Activated CD8-positive, alpha-beta T cell treated with anti-CD3 and anti-CD28 coated beads, Interleukin-2, amount 10 ng/mL, durations not matched to agents 7 days and 5 days (primary cell): Measurements from ENCODE around the gene NCOA5. TPM values are rescaled to one million over a fixed set of nuclear protein-coding genes. Genes with fewer than 3 reads are reported as not detected.

Experiments used
- ATAC-seq: fragments of 150-1000 bp; cut with Tn5 transposase; one replicate; pipeline ENCODE4 v1.10.0; 2021; ENCODE audit warnings: moderate library complexity
- CTCF ChIA-PET: fragments of 350-600 bp; sonication (Branson Sonifier 250); formaldehyde crosslinking; loops from one replicate; lab custom pipeline; 2021; ENCODE audit warnings: antibody characterized with exemption; lab: Charles Lee
- POLR2A ChIA-PET: fragments of 350-600 bp; sonication (Branson Sonifier 250); formaldehyde crosslinking; loops from one replicate; lab custom pipeline; 2021; ENCODE audit warnings: antibody characterized with exemption; lab: Charles Lee
- DNase-seq: peaks from one replicate; pipeline ENCODE4 v3.0.0-alpha.2; 2020
- H3K27ac Mint-ChIP-seq: one replicate; pipeline ENCODE4 v1.8.0; 2021; ENCODE audit warnings: mild to moderate bottlenecking, mixed read lengths
- H3K27me3 Mint-ChIP-seq: one replicate; pipeline ENCODE4 v1.8.0; 2021; ENCODE audit warnings: low read depth, mixed read lengths
- H3K36me3 Mint-ChIP-seq: one replicate; pipeline ENCODE4 v1.8.0; 2021; ENCODE audit warnings: low read depth, mixed read lengths
- H3K4me1 Mint-ChIP-seq: one replicate; pipeline ENCODE4 v1.8.0; 2021; ENCODE audit warnings: low read depth, mixed read lengths
- H3K4me3 Mint-ChIP-seq: one replicate; pipeline ENCODE4 v1.8.0; 2021; ENCODE audit warnings: mild to moderate bottlenecking, mixed read lengths
- H3K9me3 Mint-ChIP-seq: one replicate; pipeline ENCODE4 v1.8.0; 2022; ENCODE audit warnings: mixed read lengths; ENCODE audit not compliant: insufficient read depth
- total RNA-seq, 2 experiments: library from RNA; stranded (reverse); gene quantifications; one replicate each; pipeline ENCODE4 v1.2.3, GENCODE V29; 2021

Gene NCOA5
- total RNA-seq, 2 experiments from 2014 or later, result 30.3 to 30.9 TPM

GRCh38 chr20:46020555-46020954, 69.2 kb downstream of the NCOA5 start:
- Mint-ChIP-seq H3K9me3 (no peaks in the 10 kb centered on the region), H3K27ac (no peak overlapping the region), H3K27me3 (peaks cover 36% of the 10 kb centered on the region), H3K36me3 (no peaks in the 10 kb centered on the region), H3K4me1 (peaks cover 27% of the 10 kb centered on the region), H3K4me3 (no peak overlapping the region)
- ChIA-PET POLR2A (no interaction called here), CTCF (interaction anchor here (1.1 kb wide), 1 partner anchor 33 kb away, joined by 3 read pairs; no protein-coding TSS in a partner anchor)
- ATAC-seq (no peak), DNase-seq (no peak)

- no peaks in the 10 kb centered on the region for H3K36me3 Mint-ChIP-seq
- no peak overlapping the region for H3K4me3 Mint-ChIP-seq
- DNase-seq, result no peak
- H3K9me3 Mint-ChIP-seq, result no peaks in the 10 kb centered on the region
- ATAC-seq, result no peak
- ChIA-PET CTCF (interaction anchor here (1.5 to 1.6 kb wide), 3 partner anchors 32 to 69 kb away, joined by 3 to 16 read pairs (median 4); no protein-coding TSS in a partner anchor), POLR2A (interaction anchor here (0.6 kb wide), 1 partner anchor 45 kb away, joined by 3 read pairs; no protein-coding TSS in a partner anchor)
- peaks cover 29% of the 10 kb centered on the region for H3K27me3 Mint-ChIP-seq
- no peak overlapping the region for H3K27ac Mint-ChIP-seq
- peaks cover 35% of the 10 kb centered on the region for H3K4me1 Mint-ChIP-seq
Observed at GRCh38 chr20:46018611-46019010, 71.2 kb downstream of the NCOA5 start.

GRCh38 chr20:46018112-46018511, 71.7 kb downstream of the NCOA5 start:
- CTCF ChIA-PET, result interaction anchor here (1.5 to 1.6 kb wide), 3 partner anchors 31 to 69 kb away, joined by 3 to 16 read pairs (median 4); no protein-coding TSS in a partner anchor
- ATAC-seq (no peak), DNase-seq (no peak)
- peaks cover 26% of the 10 kb centered on the region for H3K27me3 Mint-ChIP-seq
- no peaks in the 10 kb centered on the region for H3K9me3 Mint-ChIP-seq
- no peak overlapping the region for H3K27ac Mint-ChIP-seq
- no peak overlapping the region for H3K4me3 Mint-ChIP-seq
- H3K4me1 Mint-ChIP-seq, result peaks cover 33% of the 10 kb centered on the region
- no peaks in the 10 kb centered on the region for H3K36me3 Mint-ChIP-seq
- POLR2A ChIA-PET, result interaction anchor here (0.6 kb wide), 1 partner anchor 45 kb away, joined by 3 read pairs; no protein-coding TSS in a partner anchor

GRCh38 chr20:46017272-46017671, 72.5 kb downstream of the NCOA5 start:
- CTCF ChIA-PET, result interaction anchor here (1.1 to 1.6 kb wide), 4 partner anchors 30 to 70 kb away, joined by 3 to 16 read pairs (median 4); no protein-coding TSS in a partner anchor

GRCh38 chr20:46014517-46015396, 75.0 kb downstream of the NCOA5 start:
- ATAC-seq (no peak), DNase-seq (no peak)
- H3K36me3 Mint-ChIP-seq, result peaks cover 7% of the 10 kb centered on the region
- H3K9me3 Mint-ChIP-seq, result no peaks in the 10 kb centered on the region
- POLR2A ChIA-PET, result no interaction called here
- H3K27me3 Mint-ChIP-seq, result peaks cover 51% of the 10 kb centered on the region
- peaks cover 38% of the 10 kb centered on the region for H3K4me1 Mint-ChIP-seq
- no peak overlapping the region for H3K27ac Mint-ChIP-seq
- no peak overlapping the region for H3K4me3 Mint-ChIP-seq
- CTCF ChIA-PET, result interaction anchor here (0.7 to 5.0 kb wide), 28 partner anchors 8 to 533 kb away, joined by 3 to 138 read pairs (median 6); partner anchors contain the start of gene ZNF335

More at GRCh38 chr20:46017272-46017671, 72.5 kb downstream of the NCOA5 start:
- DNase-seq (no peak), ATAC-seq (no peak)
- Mint-ChIP-seq H3K4me3 (no peak overlapping the region), H3K36me3 (no peaks in the 10 kb centered on the region), H3K27ac (no peak overlapping the region), H3K9me3 (no peaks in the 10 kb centered on the region), H3K27me3 (peaks cover 35% of the 10 kb centered on the region), H3K4me1 (peaks cover 30% of the 10 kb centered on the region)
- POLR2A ChIA-PET, result interaction anchor here (1.0 kb wide), 1 partner anchor 44 kb away, joined by 4 read pairs; no protein-coding TSS in a partner anchor

GRCh38 chr20:46013829-46014516, 75.8 kb downstream of the NCOA5 start:
- Mint-ChIP-seq H3K9me3 (no peaks in the 10 kb centered on the region), H3K4me3 (no peak overlapping the region), H3K27me3 (peaks cover 59% of the 10 kb centered on the region), H3K36me3 (peaks cover 7% of the 10 kb centered on the region), H3K27ac (no peak overlapping the region), H3K4me1 (peaks cover 46% of the 10 kb centered on the region)
- peak; percentile 78 for DNase-seq
- CTCF ChIA-PET, result interaction anchor here (0.7 to 5.0 kb wide), 41 partner anchors 9 to 640 kb away, joined by 3 to 138 read pairs (median 6); partner anchors contain the start of genes CTSA, NEURL2, PCIF1 and ZNF335
- peak; percentile 94 for ATAC-seq
- POLR2A ChIA-PET, result no interaction called here

- no peak overlapping the region for H3K27ac Mint-ChIP-seq
Observed at GRCh38 chr20:46013322-46013828, 76.4 kb downstream of the NCOA5 start.

GRCh38 chr20:46012921-46013320, 76.8 kb downstream of the NCOA5 start:
- CTCF ChIA-PET, result interaction anchor here (0.6 to 5.0 kb wide), 26 partner anchors 8 to 1962 kb away, joined by 3 to 138 read pairs (median 6); partner anchors contain the start of genes CTSA, NEURL2, PCIF1 and ZNF335
- ATAC-seq, result no peak
- H3K27me3 Mint-ChIP-seq, result peaks cover 59% of the 10 kb centered on the region
- peaks cover 56% of the 10 kb centered on the region for H3K4me1 Mint-ChIP-seq
- DNase-seq, result no peak
- POLR2A ChIA-PET, result interaction anchor here (0.6 kb wide), 1 partner anchor 82 kb away, joined by 3 read pairs; no protein-coding TSS in a partner anchor
- H3K9me3 Mint-ChIP-seq, result no peaks in the 10 kb centered on the region
- H3K27ac Mint-ChIP-seq, result no peak overlapping the region
- no peak overlapping the region for H3K4me3 Mint-ChIP-seq
- peaks cover 7% of the 10 kb centered on the region for H3K36me3 Mint-ChIP-seq

More at GRCh38 chr20:46013322-46013828, 76.4 kb downstream of the NCOA5 start:
- H3K4me1 Mint-ChIP-seq, result peaks cover 52% of the 10 kb centered on the region
- no peak overlapping the region for H3K4me3 Mint-ChIP-seq
- peaks cover 7% of the 10 kb centered on the region for H3K36me3 Mint-ChIP-seq
- H3K27me3 Mint-ChIP-seq, result peaks cover 58% of the 10 kb centered on the region
- ChIA-PET CTCF (interaction anchor here (0.6 to 5.0 kb wide), 28 partner anchors 9 to 1961 kb away, joined by 3 to 138 read pairs (median 6); partner anchors contain the start of genes CTSA, NEURL2, PCIF1 and ZNF335), POLR2A (interaction anchor here (0.6 kb wide), 1 partner anchor 82 kb away, joined by 3 read pairs; no protein-coding TSS in a partner anchor)
- no peak for ATAC-seq
- DNase-seq, result no peak
- no peaks in the 10 kb centered on the region for H3K9me3 Mint-ChIP-seq

- Mint-ChIP-seq H3K27me3 (peaks cover 64% of the 10 kb centered on the region), H3K9me3 (no peaks in the 10 kb centered on the region), H3K36me3 (peaks cover 7% of the 10 kb centered on the region), H3K27ac (no peak overlapping the region), H3K4me1 (peaks cover 59% of the 10 kb centered on the region), H3K4me3 (no peak overlapping the region)
- ChIA-PET POLR2A (no interaction called here), CTCF (interaction anchor here (1.0 to 5.0 kb wide), 13 partner anchors 11 to 213 kb away, joined by 3 to 138 read pairs (median 11); partner anchors contain the start of gene ZNF335)
- DNase-seq (peak; percentile 51), ATAC-seq (no peak)
Observed at GRCh38 chr20:46011631-46012482, 77.9 kb downstream of the NCOA5 start.
